CD4-positive, alpha-beta T cell treated with Interleukin-21 for 1 hour (primary cell): Measurements from ENCODE around the gene LYVE1.

Source experiments
- DNase-seq: peaks from one replicate; pipeline ENCODE4 v3.0.0-alpha.2; 2020

Gene LYVE1

DNA sequence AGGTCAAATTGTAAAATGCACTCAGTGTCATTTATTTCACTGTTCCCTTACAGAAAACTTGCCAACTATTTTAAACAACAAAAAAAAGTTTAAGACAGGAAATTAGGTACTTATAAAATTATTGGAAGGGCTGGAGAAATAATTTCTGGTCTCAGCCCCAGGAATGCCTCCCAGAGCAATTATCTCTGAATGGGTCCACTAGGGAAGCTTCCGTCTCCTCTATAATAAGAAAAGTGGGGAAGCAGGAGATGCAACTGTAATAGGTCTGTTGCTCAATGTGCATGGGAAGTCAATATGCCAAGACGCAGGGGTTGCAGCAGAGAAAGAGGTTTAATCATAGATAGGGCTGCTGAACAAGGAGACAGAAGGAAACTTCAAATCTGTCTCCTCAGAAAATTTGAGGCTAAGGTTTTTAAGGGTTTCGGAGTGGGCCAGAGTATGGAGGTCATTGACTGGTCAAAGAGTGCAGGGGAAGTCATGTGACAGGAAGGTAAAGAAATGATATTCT, 16.6 kb downstream of the LYVE1 start:
- no peak for DNase-seq

DNA sequence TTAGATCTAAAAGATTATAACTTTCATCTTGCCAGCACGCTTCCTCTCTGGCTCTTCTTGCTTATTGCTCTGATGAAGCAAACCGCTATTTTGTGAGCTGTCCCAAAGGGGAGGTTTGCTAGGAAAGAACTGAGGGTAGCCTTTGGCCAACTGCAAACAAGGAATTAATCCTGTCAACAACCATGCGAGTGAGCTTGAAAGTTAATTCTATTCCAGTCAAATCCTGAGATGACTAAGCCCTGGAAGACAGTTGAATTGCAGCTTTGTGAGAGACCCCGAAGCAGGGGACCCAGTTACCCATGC, 17.2 kb downstream of the LYVE1 start:
- no peak for DNase-seq

DNA sequence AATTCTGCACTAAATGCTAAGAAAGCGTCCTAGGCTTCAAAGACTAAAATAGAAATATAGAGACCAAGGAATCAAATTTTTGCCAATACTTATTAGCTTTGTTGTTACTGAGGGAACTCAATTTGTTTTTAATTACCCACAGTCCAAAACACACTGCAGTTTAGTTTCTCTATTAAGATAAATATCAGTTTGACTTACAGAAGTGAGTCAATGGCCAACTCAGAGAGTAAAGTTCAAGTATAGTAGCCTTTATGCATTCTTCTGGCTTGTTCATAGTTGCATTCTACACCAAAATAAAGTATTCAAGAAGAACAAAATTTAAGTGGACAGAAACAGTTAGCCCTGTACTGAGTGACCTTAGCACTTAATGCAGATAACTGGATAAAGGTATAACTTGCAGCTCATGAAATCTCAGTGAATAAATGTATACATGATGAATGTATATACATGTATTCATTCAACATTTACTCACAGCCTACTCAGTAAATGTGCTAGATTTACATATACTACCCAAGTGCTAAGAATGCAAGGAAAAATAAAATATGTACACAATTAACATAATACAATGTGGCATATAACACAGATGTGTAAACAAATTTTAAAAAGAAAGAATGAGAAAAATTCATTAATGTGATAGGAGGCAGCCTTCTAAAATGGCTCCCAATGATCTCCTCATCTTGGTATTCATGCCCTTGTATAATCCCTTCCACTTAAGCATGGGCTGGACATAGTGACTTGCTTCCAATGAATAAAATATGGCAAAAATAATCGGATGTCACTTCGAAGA, 17.8 kb downstream of the LYVE1 start:
- DNase-seq = no peak

DNA sequence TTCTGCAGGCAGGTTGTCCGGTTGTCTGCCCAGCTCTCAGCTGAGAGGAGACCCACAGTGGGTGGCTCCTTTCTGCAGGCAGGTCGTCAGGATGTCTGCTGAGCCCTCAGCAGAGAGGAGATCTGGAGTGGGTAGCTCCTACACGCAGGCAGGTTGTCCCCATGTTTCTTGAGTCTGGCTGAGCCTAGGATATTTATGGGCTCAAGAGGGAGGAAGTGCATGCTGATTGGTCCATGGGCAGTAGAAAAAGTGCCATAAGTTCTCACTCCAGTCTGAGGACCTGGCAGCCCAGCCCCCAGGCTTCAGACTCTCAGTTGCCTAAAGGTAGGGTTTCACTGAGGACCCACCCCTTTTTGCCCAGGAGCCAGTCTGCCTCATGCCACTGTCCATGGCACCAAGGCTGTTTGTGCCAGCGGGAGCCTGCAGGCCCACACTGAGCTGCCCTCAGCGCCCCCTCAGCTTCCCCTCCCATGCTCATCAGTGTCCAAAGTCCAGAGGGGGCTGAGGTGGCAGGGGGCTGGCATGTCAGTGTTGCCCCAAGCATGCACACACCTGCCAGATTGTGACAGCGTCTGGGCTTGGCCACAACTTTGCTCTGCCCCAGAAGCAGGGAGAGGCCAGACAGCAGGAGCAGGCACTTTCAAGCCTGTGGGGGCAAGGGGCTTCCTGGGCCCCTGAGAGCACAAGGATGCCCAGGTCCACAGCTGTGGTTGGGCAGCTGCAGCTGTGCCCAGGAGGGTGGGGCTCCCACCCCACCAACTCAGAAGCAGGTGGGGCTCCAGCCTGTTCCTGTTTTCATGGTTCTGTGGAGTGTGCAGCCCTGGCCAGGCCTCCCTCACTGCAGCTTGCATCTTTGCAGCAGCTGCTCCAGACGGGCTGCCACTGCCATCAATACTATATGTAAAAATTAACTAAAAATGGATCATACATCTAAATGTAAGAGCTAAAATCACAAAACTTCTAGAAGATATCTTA, 23.7 kb downstream of the LYVE1 start:
- DNase-seq = no peak

DNA sequence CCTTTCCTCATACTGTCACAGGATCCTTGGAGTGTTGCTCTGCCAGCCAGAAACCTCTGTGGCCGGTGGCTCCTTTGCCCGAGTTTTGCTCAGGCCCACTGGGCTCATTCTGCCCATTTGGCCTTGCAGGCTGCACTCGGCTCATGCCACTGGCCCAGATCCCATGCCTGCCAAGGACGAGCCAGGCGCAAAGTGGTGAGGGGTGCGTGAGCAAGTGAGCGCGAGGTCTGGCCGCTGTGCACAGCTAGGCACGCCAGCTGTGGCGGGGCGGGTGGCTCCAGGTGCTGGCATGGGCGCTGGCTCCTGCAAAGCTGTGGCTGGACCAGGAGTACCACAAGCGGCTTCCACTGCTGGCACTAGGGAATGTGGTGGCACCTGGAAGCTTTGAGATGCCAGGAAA, 24.7 kb downstream of the LYVE1 start:
- DNase-seq = no peak

DNA sequence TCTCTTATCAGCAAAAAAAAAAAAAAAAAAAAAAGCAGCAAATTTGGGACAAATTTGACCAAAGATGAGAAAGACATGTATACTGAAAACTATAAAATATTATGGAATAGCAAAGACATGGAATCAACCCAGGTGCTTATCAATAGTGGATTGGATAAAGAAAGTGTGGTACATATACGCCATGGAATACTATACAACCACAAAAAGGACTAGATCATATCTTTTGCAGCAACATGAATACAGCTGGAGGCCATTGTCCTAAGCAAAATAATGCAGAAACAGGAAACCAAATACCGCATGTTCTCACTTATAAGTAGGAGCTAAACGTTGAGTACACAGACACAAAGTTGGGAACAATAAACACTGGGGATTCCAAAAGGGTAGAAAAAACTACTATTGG, 25.7 kb downstream of the LYVE1 start:
- DNase-seq = no peak

DNA sequence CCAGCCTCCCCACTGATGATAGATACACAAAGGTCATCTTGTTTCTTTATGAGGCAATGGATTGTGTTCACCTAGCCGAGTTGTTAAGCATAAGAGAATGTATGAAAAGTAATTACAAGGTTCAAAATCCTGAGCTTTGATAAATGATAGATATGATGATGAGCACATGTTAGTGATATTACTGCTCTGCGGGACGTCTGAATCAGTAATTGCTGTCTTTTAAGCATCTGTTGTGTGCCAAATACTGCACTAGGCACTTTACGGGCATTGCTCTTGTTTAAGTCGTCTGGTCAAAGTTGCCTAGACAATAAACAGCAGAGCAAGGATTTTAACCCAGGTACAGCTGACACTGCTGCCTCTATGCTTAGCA, 26.9 kb downstream of the LYVE1 start:
- no peak for DNase-seq

DNA sequence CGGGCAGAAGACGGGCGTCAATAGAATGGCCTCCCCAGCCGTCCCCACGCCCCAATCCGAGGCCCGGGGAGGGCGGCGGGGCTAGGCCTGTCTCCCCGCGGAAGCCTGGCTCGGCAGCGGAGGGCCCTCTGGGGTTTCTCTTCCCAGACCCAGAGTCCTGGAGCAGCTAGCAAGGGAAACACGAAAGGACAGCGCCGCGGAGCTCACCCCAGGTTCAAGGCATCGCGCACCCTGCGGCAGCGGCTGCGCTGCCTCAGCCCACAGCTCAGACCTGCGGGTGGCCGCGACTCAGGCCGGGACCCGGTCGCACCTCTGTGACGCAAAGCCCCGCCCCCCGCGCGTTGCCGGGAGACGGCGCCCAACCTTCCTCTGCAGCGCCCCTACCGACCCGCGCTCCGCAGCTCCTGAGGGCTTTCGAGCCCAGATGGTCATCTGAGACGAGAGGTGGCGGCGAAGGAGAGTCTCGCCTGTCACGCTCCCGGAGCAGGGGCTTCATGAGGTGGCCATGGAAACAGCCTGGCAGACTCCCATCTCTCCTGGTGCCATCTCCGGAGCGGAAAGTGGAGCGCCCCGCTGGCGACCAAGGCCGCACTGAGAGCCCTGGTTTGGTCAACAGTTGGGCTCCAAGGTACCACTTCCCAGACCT, 27.4 kb downstream of the LYVE1 start, which contains the start of gene RNF141:
RNF141 (minus strand) TSS at position 273 of the 646 bp plus-strand sequence. CDS start 7,029 bp downstream, outside the sequence.
- DNase-seq = peak; percentile 92

DNA sequence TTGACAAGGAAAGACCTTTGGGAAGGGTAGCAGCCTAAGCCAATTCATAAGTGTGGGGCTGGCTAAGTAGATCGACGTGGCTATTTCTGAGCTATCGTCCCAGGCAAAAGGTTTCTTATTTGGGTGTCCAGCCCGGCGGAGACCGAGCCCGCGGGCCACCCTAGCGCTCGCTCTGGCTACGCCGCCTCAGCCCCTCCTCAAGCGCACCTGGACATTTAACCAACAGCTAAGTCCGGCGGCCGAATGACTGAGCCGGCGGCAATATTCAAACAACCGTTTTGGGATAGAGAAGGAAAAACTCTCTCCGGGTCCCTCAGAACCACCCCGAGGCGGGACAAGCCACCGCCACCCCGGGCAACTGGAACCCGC, 27.9 kb downstream of the LYVE1 start:
- no peak for DNase-seq

DNA sequence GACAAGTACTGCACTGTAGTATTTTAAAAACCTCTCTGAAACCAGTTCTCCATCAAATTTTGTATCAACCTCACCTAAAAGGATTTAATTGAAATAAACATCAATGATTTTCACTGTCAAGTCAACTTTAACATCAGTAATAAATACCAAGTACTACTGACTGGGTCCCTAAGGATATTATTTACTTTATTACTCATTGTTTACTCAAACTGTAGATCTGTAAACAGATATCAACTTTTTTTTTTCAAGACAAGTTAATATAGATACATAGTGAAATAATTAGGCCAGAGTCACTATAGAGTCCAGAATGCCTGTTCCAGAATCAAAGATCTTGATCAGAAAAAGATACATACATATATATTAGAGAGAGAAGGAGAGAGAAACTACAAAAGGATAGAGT, 29.1 kb downstream of the LYVE1 start:
- DNase-seq = no peak

DNA sequence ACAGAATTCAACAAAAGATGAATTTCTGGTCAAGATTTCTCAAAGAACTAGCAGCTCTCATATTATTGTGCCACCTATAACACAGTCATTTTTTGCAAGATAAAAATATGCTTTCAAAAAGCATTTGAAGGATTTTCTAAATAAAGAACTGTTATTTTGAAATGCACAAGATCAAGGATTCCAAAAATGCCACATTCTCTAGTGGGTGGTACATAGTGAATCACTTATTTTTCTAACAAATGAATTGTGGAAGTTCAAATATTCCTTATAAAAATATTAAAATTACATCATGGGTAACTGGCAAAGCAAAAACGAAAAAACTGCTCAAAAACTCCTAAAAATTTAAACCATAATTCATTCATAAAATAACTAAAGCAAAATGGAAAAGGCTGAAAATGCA, 29.5 kb downstream of the LYVE1 start:
- no peak for DNase-seq

DNA sequence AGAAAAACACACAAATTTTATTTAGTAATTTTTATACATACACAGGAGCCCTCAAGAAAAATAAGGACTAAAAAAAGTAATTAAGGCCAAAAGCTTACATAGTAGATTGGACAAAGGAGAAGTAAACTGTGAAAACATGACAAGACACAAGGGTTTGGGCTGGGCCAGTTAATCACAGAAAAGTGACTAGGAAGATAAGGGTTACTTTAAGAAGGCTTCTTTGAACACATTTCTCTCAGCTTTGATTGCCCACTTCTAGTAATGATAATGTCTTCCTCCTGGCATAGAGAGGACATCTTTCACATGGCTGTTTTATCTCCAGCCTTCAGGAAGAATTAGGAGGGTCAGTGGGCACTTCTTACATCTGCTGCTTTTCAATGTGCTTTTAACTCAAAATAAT, 30.9 kb downstream of the LYVE1 start:
- DNase-seq = no peak

DNA sequence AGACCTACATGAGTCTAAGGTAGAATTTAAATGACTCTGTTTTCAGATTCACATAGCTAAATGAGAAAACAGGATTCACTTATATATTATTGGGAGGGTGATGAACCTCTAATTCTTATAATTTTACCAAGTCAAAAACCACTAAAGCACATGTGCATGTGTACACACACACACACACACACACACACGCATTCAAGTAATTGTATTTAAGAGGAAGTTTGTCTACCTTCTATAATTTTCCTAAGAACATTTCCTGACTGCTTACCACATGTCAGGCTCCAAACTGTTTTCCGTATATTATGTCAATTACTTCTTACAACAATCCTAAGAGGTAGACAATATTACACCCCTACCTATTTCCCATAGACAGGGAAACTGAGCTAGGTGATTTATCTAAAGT, 34.1 kb downstream of the LYVE1 start:
- no peak for DNase-seq

DNA sequence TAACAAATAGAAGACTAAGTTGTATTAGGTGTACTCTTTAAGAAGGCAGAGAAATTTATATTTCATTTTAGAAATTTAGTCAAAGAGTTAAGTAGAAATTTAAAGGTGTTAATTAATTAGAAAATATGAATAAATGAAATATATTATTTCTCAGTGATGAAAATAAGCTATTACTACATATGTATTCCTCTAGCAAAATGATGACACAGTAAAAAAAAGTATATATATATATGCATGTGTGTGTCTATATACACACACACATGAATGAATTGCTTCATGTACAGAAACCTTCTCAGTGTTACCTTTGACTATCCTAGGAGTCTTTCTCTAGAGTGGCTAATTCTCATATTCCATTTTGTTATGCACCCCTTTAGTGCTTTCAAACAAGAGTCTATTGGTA, 35.1 kb downstream of the LYVE1 start:
- DNase-seq = no peak

DNA sequence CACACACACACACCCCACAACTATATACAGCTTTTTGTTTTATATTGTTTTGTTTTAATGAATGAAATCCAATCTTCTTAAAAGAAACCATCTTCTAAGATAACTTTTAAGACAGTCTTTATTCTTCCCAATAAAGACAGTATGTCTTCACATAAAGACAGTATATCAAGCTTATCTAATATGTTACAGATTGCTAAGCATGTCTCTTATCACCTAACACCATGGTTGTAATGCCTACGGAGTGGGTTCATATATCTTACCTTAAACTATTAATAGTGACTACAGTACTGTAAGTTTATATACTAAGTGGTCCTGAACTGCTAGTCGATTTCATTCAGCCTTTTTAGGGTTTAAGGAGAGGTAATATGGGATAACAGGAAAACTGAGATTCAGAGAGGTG, 35.9 kb downstream of the LYVE1 start:
- DNase-seq = no peak

DNA sequence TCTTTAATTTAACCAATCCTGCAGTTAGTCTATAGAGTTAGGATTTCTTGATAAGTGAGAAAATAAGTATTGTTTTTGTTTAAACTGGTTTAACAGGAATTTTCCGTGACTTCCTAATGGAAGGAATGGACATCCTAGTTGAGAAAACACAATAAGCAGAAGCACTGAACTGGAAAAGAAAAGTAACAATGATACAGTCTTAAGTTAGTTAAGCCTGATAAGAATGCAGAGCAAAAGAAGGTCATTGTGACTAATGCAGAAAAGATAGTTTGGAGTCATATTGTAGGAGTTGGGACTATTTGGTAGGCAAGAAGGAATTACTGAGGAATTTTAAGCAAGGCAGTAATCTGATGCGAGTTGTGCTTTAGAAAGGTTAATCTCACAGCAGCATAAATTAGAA, 39.2 kb downstream of the LYVE1 start:
- no peak for DNase-seq

DNA sequence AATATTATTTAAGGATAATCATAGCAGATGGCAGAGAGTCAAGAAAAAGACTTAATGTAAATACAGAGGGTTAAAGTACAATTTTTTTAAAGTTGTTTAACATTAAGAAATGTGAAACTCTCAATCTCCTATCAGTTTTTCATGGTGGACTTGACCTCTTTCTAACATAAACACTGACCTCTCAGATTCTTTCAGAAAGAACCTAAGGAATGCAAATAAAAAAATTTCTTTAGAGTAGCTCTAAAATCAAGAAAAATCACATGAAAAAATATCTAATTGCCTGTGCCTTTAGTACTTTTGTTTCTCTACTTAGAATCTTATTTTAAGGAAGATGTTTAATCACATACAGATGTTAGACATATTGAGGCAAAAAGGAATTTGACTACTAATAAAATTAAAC, 40.3 kb downstream of the LYVE1 start:
- DNase-seq = no peak

DNA sequence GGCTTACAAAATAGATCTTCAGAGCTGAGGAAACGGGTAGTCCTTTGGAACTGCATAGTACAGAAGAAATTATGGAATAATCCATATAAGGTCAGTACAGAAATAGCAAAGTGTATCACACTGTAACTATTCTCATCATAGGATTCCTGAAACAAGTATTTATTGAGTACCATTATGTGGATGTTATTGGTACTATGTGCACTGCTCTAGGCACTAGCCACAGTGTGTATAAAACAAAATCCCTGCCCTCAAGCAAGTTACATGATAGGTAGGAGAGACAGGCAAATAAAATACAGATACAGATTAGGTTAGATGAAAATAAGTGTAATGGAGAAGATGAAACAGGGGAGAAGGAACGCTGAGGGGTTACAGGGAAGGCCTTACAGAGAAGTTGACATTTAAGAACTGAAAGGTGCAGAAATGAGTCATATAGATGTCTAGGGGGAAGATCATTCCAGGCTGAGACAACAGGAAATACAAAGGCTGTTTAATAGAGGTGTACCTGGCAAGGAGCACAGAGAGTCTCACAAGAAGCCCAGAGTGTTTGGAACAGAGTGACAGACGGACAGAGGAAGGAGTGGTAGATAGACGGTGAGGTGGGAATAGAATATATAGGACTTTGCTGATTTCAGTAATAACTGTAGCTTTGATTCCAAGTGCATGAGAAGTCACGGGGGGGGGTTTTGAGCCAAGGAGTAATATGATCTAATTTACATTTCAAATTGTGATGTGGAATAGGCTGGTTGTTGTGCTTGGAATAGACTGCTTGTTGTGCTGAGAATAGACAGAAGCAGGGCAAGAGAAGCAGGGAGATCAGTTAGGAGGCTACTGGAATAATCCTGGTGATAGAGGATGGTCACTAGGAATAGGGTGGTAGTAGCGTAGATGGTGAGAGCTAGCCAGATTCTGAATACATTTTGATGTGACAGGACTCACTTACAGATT, 41.2 kb downstream of the LYVE1 start:
- no peak for DNase-seq

DNA sequence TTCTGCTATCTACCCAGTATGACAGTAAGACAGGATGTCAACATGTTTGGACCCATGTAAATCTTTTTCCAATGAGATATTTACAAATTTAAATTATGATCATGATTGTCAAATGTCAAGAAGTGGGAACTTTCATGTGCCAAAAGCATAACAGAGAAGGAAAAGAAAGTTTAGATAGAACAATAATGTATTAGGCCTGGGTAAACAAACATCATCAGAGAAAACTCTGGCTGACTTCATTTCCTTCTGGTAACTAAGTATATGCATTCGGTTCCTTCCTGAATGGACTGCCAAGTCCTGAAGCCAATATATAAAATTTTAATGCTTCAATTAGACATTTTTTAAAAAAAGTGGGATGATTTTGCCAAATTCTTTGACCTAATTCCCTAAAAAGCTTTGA, 44.0 kb downstream of the LYVE1 start:
- DNase-seq = no peak

DNA sequence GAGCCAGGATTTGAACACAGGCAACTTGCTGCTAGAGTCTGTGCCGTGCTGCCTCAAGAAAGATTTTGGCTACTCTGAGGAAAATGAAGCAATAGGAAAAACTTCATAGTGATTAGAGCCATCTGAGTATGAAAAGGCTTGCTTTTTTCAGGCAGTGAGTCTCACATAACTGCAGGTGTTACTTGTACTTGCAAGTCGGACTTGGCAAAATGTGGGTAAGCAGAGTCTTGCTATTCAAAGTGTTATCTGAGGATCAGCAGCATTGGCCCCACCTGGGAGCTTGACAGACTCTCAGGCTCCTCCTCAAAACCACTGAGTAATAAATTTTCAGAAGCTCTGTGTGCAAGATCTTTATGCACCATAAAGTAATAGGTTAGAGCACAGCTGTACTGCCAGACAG, 45.5 kb downstream of the LYVE1 start:
- no peak for DNase-seq

DNA sequence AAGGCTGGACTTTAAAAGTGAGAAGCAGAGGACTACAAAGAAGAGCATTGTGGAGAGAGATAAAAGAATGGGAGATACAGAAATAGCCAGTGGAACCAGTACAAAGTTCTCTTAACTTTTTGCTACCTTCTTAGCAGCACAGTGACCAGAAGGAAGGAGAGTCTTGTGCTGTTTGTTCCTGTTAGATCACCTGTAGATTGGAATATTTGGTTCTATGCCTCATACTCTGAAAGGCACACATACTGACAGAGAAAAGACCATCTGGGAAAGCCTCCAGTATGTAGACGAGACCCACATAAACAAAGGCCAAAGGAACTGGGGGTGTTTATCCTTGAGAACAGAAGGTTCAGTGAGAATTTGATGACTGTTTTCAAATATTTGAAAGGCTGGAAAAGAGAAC, 46.2 kb downstream of the LYVE1 start:
- DNase-seq = no peak

DNA sequence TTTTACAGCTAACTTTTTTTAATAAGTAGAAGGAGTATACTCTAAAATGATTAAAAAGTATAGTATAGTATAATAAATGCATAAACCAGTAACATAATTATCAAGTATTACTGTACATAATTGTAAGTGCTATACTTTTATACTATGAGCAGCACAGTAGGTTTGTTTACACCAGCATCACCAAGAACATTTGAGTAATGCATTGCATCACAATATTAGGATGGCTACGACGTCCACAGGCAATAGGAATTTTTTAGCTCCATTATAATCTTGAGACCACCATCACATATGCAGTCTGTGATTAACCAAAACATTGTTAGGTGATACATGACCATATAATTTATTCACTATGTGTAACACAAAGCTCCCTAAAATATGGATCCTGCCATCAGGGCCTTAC, 47.9 kb downstream of the LYVE1 start:
- DNase-seq = no peak

DNA sequence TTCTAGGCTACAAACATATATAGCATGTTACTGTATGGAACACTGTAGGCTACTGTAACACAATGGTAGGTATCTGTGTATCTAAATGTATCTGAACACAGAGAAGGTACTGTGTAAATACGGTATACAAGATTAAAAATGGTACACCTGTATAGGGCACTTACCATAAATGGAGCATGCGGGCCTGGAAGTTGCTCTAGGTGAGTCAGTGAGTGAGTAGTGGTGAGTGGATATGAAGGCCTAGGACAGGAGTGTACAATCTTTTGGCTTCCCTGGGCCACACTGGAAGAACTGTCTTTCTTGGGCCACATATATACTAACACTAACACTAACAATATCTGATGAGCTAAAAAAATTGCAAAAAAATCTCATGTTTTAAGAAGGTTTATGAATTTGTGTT, 48.8 kb downstream of the LYVE1 start:
- DNase-seq = no peak
